Stimulated activated CD4-positive, alpha-beta T cell treated with anti-CD3 and anti-CD28 coated beads, TNF-alpha, amount 100 ng/mL, for 48 hours (primary cell): ENCODE data around the gene KRAS.
"Not testable (repeated sequence)": the region's sequence is repeated elsewhere in the genome, so short reads cannot be mapped to it uniquely, and the experiment has no call there.

Experiments
- DNase-seq, 3 donors: peaks; one replicate each; pipeline ENCODE4 v3.0.0-alpha.2; 2020; ENCODE audit warnings: low read depth in 3 of 3

The KRAS gene

GRCh38 chr12:25250744-25251730 lies at the start of gene KRAS:
Gene KRAS (minus strand): TSS chr12:25250929.
- DNase-seq, result peak; percentile 75 to 90 (median 80)

- no peak for DNase-seq
These were observed 45.7 kb upstream of the KRAS start for GRCh38 chr12:25296381-25296780.

- no peak for DNase-seq
These were observed 44.6 kb upstream of the KRAS start for GRCh38 chr12:25295361-25295760.

DNA sequence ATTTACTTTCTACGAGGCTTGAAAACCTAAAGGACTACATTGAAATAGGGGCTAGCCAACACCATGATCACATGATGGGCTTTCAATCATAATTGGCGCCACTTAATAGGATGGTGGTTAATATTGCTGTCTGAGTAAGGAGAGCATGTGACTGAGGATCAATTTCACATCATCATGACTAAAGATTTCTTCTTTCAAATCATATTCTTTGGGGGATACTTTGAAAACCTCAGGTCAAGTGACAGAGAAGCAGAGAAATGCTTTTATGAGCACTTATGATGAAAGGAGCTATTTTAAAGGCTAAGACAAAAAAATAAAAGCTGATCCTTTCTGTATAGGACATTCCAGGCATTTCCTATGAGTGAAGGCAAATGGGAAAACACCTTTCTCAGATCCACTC lies 42.9 kb upstream of the KRAS start:
- no peak for DNase-seq

DNA sequence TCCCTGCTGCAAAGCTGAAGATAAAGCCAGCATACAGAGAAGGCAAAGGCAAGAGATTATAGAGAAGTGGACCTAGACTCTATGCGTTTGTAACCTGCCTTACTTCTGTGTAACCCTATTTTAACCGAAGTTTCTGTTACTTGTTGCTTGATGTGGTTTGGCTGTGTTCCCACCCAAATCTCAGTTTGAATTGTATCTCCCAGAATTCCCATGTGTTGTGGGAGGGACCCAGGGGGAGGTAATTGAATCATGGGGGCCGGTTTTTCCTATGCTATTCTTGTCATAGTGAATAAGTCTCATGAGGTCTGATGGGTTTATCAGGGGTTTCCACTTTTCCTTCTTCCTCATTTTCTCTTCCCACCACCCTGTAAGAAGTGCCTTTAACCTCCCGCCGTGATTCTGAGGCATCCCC lies 42.1 kb upstream of the KRAS start:
- not testable (repeated sequence) for DNase-seq

DNA sequence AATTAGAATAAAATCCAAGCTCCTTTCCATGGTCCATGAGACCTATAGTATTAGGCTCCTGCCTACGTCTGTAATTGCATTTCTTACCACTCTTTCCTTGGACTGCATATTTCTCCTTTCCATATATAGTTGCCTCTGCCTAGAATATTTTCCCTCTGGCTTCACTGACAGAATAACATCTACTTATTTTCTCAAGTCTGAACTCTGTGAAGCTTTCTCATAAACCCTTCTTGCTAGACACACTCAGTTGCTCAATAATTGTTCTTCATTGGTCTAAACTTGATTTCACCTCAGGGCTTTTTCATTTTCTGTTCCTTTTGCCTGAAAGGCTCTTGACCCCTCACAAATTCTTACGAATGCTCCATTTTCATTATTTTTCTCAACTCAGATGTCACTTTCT lies 36.9 kb upstream of the KRAS start:
- no peak for DNase-seq

DNA sequence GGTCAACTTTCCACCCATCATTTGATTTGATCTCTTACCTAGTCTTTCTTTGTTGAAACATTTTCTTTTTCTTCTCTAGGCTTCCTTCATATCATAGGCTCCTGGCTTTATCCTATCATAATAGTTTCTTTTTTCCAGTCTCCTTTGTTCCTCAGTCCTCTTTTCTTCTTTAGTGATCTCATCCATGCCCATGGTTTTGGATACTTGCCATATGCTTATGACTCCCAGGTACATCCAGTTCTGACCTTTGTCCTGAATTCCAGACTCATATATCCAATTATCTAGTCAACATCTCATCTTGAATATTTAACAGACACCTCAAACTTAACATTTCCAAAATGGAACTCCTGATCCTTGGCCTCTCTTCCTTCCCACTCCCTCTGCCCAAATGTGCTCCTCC lies 36.1 kb upstream of the KRAS start:
- DNase-seq, result no peak

DNA sequence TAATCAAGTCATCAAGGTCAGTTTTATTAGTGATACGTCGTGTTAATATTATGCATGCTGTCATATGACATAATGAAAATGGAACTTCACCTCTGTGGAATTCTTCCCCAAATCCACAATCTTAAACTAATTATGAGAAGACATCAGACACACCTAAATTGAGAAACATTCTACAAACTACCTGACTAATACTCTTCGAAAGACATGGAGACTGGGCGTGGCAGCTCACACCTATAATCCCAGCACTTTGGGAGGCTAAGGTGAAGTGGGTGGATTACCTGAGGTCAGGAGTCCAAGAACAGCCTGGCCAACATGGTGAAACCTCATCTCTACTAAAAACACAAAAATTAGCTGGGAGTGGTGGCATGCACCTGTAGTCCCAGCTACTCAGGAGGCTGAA lies 33.3 kb upstream of the KRAS start:
- DNase-seq, result no peak

GRCh38 chr12:25283006-25283405 lies 32.3 kb upstream of the KRAS start:
- no peak for DNase-seq

GRCh38 chr12:25280082-25280481 lies 29.4 kb upstream of the KRAS start:
- no peak for DNase-seq

GRCh38 chr12:25278269-25278668 lies 27.5 kb upstream of the KRAS start:
- DNase-seq, result no peak

- DNase-seq, result peak; percentile 56 to 78 (median 71)
These were observed 25.6 kb upstream of the KRAS start for GRCh38 chr12:25276199-25276937.

- no peak for DNase-seq
These were observed 20.9 kb upstream of the KRAS start for GRCh38 chr12:25271486-25272098.

- no peak for DNase-seq
These were observed 19.0 kb upstream of the KRAS start for GRCh38 chr12:25269701-25270100.

DNA sequence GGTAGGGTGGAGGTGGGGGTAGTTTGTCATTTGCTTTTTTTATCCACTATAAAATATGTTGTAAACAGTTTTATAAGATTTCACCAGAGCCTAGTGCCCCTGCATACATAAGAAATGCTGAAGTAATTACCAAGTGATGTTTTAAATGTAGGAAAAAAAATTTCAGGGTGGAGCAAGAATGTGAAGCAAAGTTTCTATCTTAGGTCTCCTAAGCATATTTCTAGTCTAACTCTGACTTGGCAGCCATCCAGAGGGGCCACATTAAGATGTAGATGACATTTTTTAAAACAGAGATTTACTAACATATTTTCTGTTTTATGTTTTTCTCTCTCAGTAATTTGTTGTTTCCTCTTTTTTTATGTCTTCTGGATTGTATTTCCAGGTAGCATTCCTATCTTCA lies 15.8 kb upstream of the KRAS start:
- no peak for DNase-seq

GRCh38 chr12:25264862-25265261 lies 14.1 kb upstream of the KRAS start:
- DNase-seq, result no peak

DNA sequence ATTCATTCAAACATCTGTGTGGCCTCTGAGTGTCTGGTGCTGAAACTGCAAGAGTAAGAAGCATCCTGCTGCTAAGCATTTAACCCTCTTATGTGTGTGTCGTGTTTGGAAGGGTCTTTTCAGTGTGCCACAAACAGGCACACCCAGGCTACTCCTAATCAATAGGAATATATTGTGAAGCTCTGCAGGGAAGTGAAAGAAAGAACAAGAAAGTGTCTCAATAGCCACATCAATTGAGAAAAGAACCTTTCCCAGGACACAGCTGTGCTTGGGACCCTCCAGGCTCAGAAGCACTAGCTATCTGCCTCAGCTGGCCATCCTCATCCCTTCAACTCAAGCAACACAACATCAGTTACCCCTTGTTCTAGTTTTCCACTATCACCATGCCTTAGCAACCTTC lies 13.4 kb upstream of the KRAS start:
- no peak for DNase-seq

DNA sequence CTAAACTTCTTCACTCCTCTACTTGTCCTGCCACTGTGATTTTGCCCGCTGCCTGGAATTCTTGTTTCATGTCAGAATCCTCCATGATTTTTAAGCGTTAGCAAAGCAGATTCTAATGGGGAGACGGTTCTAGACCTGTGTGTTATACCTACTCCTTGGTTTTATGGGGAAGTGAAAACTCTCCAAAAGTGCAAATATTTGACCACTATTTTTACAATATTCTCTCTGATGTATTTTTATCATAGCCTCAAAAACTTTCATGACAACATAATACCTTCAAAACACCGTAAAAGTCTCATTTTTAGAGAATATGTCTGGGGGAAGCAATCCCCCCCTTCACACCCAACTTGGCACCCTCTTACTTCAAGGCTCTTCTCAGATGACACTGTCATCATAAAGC lies 12.9 kb upstream of the KRAS start:
- no peak for DNase-seq

DNA sequence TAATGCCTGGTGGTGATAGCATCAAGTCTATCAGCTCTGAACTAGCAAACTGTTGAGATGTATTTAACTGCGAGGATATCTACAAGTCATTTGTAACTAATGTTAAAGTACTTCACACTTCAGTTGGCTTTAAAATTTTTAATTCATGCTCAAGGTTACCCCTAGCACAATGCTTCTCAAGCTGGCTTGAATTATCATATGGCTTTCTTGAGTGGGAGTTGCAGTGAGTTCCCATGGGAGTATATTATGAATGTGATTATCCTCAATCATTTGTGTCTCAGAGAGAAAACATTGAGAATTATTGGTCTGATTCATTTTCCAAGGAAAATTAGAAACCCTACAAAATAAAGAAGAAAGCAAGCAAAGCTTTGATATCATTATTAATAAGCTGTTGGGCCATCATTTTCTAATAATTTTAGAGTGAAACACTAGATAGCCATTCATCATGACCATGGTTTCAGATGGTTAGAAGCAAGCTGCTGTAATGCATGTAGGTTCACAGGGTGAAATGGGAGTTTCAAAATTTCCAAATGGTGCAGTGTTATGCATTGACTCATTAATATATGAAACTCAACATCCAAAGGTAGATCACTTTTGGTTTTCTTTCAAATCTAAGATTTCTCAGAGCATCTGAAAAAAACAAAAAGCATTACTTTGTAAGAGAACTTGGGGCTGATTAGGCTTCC lies 11.8 kb upstream of the KRAS start:
- no peak for DNase-seq

DNA sequence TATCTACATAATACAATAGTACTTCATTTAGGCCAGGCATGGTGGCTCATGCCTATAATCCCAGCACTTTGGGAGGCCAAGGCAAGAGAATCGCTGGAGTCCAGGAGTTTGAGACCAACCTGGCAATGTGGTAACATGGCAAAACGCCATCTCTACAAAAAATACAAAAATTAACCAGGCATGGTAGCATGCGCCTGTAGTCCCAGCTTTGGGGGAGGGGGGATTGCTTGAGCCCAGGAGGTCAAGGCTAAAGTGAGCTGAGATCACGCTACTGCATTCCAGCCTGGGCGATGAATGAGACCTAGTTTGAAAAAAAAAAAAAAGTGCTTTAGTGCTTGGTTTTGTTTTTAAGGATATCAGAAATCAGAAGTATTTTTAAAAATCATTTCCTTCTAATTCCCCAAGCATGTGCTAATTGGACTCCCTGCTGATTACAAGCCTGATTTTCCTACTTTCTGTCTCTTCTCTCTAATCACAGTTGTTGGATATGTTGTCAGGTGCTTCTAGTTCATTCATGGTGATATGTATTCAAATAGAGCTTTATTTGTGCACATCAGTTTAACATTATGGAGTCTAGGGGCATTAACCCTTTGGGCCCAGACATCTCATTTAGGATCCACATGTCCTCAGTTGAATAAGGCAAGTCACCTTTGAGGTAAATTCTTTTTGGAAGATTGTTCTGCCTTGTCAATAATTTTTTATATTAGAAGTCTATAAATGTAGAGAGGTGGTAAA lies 7.0 kb upstream of the KRAS start:
- no peak for DNase-seq

- no peak for DNase-seq
These were observed 6.1 kb upstream of the KRAS start for GRCh38 chr12:25256826-25257225.
